GM12878 (cell line): ENCODE results near the gene FAR1. TPM values are rescaled to one million over a fixed set of nuclear protein-coding genes. Genes with fewer than 3 reads are reported as not detected.

ENCODE experiments used
- ASH2L ChIP-seq: fragments of 300-600, 200-600 bp; sonication (generic); IDR thresholded peaks from 2 replicates; pipeline ENCODE4 v1.6.1; 2017; ENCODE audit warnings: low read depth, mild to moderate bottlenecking, borderline replicate concordance
- CREB1 ChIP-seq: IDR thresholded peaks from 2 replicates; pipeline ENCODE4 v1.6.1; 2012; ENCODE audit warnings: low read depth, mild to moderate bottlenecking, inconsistent platforms
- CREM ChIP-seq: IDR thresholded peaks from 2 replicates; pipeline ENCODE4 v1.6.1; 2014; ENCODE audit warnings: antibody characterized with exemption, low read depth
- CTCF ChIP-seq, 3 experiments: IDR thresholded peaks in 2 of 3; conservative IDR thresholded peaks in 1 of 3; 2 replicates each; pipeline ENCODE4 v1.5.1; 2011; ENCODE audit warnings: low read depth in 3 of 3, low read length in 3 of 3, mild to moderate bottlenecking in 3 of 3, control low read depth in 2 of 3, moderate library complexity in 2 of 3, inconsistent platforms in 1 of 3, mixed read lengths in 1 of 3; ENCODE audit not compliant: control insufficient read depth in 2 of 3, insufficient read depth in 1 of 3; ENCODE audit errors: extremely low read depth in 1 of 3
- EP300 ChIP-seq, 2 experiments: fragments of 150-350 bp in 1 of 2; IDR thresholded peaks; 2 replicates each; pipeline ENCODE4 v1.6.1; 2011 to 2012; ENCODE audit warnings: low read depth in 2 of 2, low read length in 2 of 2, borderline replicate concordance in 1 of 2, improper control_type of control experiment in 1 of 2, inconsistent platforms in 1 of 2; ENCODE audit not compliant: control insufficient read depth in 1 of 2
- IKZF2 ChIP-seq, 2 experiments: fragments of 450-650 bp; IDR thresholded peaks; 2 replicates each; pipeline ENCODE4 v1.6.1; 2017; ENCODE audit warnings: mild to moderate bottlenecking in 2 of 2, moderate library complexity in 2 of 2
- LARP7 ChIP-seq: fragments of 450-650 bp; IDR thresholded peaks from 2 replicates; pipeline ENCODE4 v1.6.1; 2017; ENCODE audit warnings: mild to moderate bottlenecking
- MTA3 ChIP-seq: IDR thresholded peaks from 2 replicates; pipeline ENCODE4 v1.6.1; 2012; ENCODE audit warnings: low read length, inconsistent platforms, borderline replicate concordance
- NR2F1 ChIP-seq: fragments of 450-650 bp; conservative IDR thresholded peaks from 2 replicates; pipeline ENCODE4 v1.6.1; 2017; ENCODE audit warnings: mild to moderate bottlenecking
- POLR2A ChIP-seq: IDR thresholded peaks from 2 replicates; pipeline ENCODE4 v1.6.1; 2011; ENCODE audit warnings: low read depth, mild to moderate bottlenecking, low read length
- RB1 ChIP-seq: fragments of 450-650 bp; formaldehyde crosslinking; IDR thresholded peaks from 2 replicates; pipeline ENCODE4 v1.6.1; 2017; ENCODE audit warnings: mild to moderate bottlenecking, borderline replicate concordance
- RELA ChIP-seq: fragments of 450-650 bp; IDR thresholded peaks from 2 replicates; pipeline ENCODE4 v1.8.0; 2014; ENCODE audit warnings: borderline replicate concordance; ENCODE audit not compliant: partially characterized antibody
- REST ChIP-seq: IDR thresholded peaks from 2 replicates; pipeline ENCODE4 v1.6.1; 2012; ENCODE audit warnings: mild to moderate bottlenecking, low read depth, low read length
- SREBF2 ChIP-seq: IDR thresholded peaks from 2 replicates; pipeline ENCODE4 v1.6.1; 2012; ENCODE audit warnings: mild to moderate bottlenecking, low read length
- SUPT20H ChIP-seq: IDR thresholded peaks from 2 replicates; pipeline ENCODE4 v1.6.1; 2011; ENCODE audit warnings: low read depth, mild to moderate bottlenecking, low read length, moderate library complexity, borderline replicate concordance; ENCODE audit not compliant: control insufficient read depth
- TCF12 ChIP-seq: IDR thresholded peaks from 2 replicates; pipeline ENCODE4 v1.6.1; 2011; ENCODE audit warnings: low read depth, mild to moderate bottlenecking, low read length
- ZNF24 ChIP-seq: fragments of 450-650 bp; IDR thresholded peaks from 2 replicates; pipeline ENCODE4 v1.6.1; 2017; ENCODE audit warnings: antibody characterized with exemption, mild to moderate bottlenecking
- ZNF274 ChIP-seq: IDR thresholded peaks from one replicate; pipeline ENCODE4 v1.8.0; 2011; ENCODE audit not compliant: insufficient read length, insufficient read depth
- polyA plus RNA-seq, 11 experiments: library from polyadenylated mRNA; depleted of rRNA in 4 of 11; unstranded in 6 of 11; stranded (reverse) in 5 of 11; fragments of >200 nt; fragmentation: Nextera tagmentation in 4 of 11; fragmentation: Illumina TruSeq in 1 of 11; extraction: Ambion mirVana in 4 of 11; extraction: Trizol in 1 of 11; gene quantifications; 1 replicate in 1 of 11; 2 replicates in 10 of 11; pipeline versions ENCODE4 v1.2.1 to v1.2.3, GENCODE V29; 2011 to 2016; ENCODE audit warnings: inconsistent platforms in 2 of 11, missing spikeins in 2 of 11, low read depth in 1 of 11
- total RNA-seq, 4 experiments: library from RNA; depleted of rRNA in 3 of 4; stranded (reverse); fragments of >200 nt in 3 of 4; fragmentation: Illumina TruSeq in 1 of 4; extraction: Trizol in 1 of 4; gene quantifications; 2 replicates each; pipeline versions ENCODE4 v1.2.1 to v1.2.3, GENCODE V29; 2013 to 2021
- TF ChIP-seq, protein P1 (sequence below): fragments of 450-650 bp; conservative IDR thresholded peaks from 2 replicates; pipeline ENCODE4 v1.6.1; 2017; ENCODE audit warnings: mild to moderate bottlenecking, moderate library complexity
- TF ChIP-seq, protein P2 (sequence below): IDR thresholded peaks from 2 replicates; pipeline ENCODE4 v1.6.1; 2012; ENCODE audit warnings: low read depth, low read length, improper control_type of control experiment
- TF ChIP-seq, protein P3 (sequence below): fragments of 450-650 bp; IDR thresholded peaks from 2 replicates; pipeline ENCODE4 v1.6.1; 2016; ENCODE audit warnings: mild to moderate bottlenecking

FAR1 gene
- total and polyA plus RNA-seq, 10 of the 15 experiments (the other 5 are each of a cell fraction or from before 2014, with no cell fraction given) = 10.1 to 73.9 (median 30.8) TPM

DNA sequence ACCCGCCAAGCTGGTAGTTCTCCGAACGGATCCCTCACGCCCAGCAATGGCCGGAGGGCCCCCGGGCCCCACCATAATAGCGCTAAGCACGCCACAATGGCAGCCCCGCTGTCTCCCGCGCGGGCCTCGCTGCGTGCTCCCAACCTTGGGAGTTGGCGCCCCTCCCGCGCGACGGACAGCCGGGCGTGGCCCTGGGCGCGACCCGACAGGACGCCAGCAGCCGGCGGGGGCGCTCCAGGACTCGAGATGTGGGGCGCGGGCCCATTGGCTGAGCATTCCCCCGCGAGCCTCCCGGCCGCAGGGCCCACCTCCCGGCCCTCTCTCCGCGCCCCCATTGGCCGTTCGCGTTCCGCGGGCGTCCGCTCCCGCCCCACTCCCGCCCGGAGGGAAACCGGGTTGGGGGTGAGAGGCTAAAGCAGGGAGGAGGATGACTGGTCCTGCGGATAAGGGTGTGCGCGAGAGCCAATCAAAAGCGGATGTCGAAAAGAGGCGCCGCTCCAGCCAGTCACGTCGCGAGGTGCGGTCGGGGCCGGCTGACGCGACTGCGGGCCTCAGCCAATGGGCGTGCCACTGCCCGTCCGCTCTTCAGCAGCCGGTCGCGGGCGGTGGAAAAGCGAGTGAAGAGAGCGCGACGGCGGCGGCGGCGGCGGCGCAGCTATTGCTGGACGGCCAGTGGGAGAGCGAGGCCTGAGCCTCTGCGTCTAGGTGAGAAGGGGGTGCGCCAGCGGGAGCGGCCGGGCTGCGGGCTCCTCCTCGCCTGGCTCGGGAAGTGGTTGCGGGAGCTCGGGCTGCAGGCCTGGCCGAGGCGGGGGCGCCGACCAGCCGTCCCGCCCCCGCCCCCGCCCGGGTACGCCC, at the start of gene FAR1 (continued):
- TF ChIP-seq, protein P1, sequence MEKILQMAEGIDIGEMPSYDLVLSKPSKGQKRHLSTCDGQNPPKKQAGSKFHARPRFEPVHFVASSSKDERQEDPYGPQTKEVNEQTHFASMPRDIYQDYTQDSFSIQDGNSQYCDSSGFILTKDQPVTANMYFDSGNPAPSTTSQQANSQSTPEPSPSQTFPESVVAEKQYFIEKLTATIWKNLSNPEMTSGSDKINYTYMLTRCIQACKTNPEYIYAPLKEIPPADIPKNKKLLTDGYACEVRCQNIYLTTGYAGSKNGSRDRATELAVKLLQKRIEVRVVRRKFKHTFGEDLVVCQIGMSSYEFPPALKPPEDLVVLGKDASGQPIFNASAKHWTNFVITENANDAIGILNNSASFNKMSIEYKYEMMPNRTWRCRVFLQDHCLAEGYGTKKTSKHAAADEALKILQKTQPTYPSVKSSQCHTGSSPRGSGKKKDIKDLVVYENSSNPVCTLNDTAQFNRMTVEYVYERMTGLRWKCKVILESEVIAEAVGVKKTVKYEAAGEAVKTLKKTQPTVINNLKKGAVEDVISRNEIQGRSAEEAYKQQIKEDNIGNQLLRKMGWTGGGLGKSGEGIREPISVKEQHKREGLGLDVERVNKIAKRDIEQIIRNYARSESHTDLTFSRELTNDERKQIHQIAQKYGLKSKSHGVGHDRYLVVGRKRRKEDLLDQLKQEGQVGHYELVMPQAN = peak; percentile 72
- TF ChIP-seq MTA3 (no peak), LARP7 (peak; percentile 86), CREB1 (peak; percentile 89), TCF12 (no peak), ASH2L (peak; percentile 75; the same call in 1 of the 2 replicates), RELA (peak; percentile 13), ZNF24 (no peak), REST (0 out of 2 replicates have a peak, but pooled peaks have one; percentile 18), EP300 (IDR thresholded peaks at IDR 0.05; ENCODE audit: borderline replicate concordance in 1 of 2, control insufficient read depth in 1 of 2, low read depth in 2 of 2, low read length in 2 of 2) (peak in 1 of 2 experiments; percentile 48; a peak in 1 of 4 replicates), SREBF2 (no peak), ZNF274 (no peak), NR2F1 (peak; percentile 55), CTCF (IDR thresholded peaks at IDR 0.05 in 2 of 3, conservative IDR thresholded peaks at IDR 0.05 in 1 of 3; ENCODE audit: control insufficient read depth in 2 of 3, extremely low read depth in 1 of 3, insufficient read depth in 1 of 3, low read depth in 3 of 3, low read length in 3 of 3) (peak; percentile 59 to 79 (median 59); a peak in 5 of 6 replicates), RB1 (peak; percentile 80; the same call in 1 of the 2 replicates), IKZF2 (IDR thresholded peaks at IDR 0.05) (peak in 1 of 2 experiments; percentile 13; a peak in 1 of 4 replicates), CREM (peak; percentile 86), SUPT20H (no peak), POLR2A (peak; percentile 81)
- TF ChIP-seq, protein P2, sequence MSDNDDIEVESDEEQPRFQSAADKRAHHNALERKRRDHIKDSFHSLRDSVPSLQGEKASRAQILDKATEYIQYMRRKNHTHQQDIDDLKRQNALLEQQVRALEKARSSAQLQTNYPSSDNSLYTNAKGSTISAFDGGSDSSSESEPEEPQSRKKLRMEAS = peak; percentile 72
- TF ChIP-seq, protein P3, sequence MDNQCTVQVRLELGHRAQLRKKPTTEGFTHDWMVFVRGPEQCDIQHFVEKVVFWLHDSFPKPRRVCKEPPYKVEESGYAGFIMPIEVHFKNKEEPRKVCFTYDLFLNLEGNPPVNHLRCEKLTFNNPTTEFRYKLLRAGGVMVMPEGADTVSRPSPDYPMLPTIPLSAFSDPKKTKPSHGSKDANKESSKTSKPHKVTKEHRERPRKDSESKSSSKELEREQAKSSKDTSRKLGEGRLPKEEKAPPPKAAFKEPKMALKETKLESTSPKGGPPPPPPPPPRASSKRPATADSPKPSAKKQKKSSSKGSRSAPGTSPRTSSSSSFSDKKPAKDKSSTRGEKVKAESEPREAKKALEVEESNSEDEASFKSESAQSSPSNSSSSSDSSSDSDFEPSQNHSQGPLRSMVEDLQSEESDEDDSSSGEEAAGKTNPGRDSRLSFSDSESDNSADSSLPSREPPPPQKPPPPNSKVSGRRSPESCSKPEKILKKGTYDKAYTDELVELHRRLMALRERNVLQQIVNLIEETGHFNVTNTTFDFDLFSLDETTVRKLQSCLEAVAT = no peak
